HG03135 (cell line): ENCODE measurements around the gene TSPAN1.

Source experiments
- ATAC-seq: cut with Tn5 transposase; IDR thresholded peaks from one replicate; pipeline ENCODE4 v1.9.1; 2021; ENCODE audit warnings: mild to moderate bottlenecking, moderate library complexity; ENCODE audit not compliant: unreplicated experiment

Gene TSPAN1

GRCh38 chr1:46186076-46186475, 11.2 kb downstream of the TSPAN1 start:
- ATAC-seq: no peak

DNA sequence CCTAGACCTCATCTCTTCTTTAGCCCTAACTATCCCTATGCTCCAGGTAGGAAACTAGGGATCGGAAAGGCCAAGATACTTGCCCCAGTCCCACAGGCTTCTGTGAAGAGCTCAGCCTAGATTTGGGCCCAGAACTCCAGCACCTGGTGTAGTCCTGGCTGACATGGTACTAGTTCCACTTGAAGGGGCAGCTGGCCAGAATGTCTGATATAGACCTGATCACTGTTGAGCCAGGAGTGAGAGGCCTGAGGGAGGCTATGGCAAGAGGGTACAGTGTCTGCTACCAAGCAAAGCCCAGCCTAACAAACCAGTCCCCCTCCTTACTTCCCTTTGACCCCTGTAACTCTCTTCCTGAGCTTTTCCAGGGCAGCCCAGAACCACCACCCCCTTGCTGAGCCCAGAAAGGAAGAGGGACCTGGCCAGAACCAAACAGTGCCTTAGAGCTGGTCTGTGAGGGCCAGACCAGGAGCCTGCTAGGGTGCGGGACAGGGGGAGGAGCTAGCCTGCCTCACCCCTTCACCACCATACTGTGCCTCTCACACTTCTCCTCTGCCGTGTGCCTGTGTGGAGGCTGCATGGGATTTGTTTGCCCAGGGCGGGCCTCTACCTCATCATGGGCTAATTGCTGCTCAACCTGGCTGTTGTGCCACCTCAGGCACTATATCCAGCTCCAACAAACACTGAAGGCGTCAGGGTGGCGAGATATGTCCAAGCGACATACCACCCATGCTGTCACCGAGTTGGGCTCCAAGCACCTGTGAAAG, 12.4 kb downstream of the TSPAN1 start:
- ATAC-seq: no peak

DNA sequence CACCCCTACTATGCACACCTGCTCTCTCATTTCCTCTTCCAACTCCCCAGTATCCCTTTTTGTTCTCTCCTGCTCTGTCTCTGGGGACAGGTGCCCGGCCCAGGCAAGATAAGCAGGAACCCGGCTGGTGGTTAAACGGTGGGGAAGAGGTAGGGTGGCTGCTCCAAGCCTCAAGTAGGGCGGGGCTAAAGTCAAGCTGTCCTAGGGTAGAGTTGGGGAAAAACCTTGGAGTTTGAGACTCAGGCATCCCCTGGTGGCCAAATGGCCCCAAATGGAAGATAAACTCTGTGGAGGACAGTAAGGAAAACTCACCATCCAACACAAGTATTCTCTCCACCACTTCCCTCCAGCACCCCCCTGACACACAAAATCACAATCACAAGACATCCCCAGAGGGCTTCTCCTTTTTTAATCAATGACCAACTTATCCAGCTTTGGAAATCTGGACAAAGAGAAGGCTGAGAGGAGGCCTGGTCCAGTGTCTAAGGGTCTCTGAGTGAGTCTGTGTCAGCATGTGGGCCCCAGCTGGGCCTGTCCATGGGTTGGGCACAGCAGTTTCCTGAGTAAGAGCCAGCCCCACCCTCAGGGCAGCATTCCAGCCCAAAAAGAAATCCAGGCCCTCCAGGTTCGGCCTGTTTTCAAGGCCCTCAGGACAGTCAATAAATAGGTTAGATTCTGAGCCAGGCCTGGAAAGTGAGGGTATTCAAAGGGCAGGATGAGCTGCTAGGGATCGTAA, 13.6 kb downstream of the TSPAN1 start:
- no peak for ATAC-seq

DNA sequence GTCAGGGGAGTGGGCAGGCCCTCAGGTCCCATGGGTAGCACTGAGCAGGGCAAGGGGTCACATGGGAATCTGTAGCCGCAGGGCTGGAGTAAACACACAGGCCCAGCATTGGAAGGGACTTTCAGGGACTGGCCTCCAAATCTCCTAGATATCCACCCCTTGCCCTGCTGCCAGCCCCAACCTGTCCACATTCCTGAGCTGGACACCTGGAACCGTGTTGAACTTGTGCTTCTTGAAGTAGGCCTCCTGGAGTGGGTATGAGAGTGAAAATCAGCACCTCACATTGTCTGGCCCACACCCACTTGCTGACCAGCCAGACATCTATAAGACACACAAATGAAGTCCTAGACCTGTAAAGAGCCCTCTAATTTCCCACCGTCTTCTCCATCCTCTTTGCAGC, 15.7 kb downstream of the TSPAN1 start:
- ATAC-seq: no peak

DNA sequence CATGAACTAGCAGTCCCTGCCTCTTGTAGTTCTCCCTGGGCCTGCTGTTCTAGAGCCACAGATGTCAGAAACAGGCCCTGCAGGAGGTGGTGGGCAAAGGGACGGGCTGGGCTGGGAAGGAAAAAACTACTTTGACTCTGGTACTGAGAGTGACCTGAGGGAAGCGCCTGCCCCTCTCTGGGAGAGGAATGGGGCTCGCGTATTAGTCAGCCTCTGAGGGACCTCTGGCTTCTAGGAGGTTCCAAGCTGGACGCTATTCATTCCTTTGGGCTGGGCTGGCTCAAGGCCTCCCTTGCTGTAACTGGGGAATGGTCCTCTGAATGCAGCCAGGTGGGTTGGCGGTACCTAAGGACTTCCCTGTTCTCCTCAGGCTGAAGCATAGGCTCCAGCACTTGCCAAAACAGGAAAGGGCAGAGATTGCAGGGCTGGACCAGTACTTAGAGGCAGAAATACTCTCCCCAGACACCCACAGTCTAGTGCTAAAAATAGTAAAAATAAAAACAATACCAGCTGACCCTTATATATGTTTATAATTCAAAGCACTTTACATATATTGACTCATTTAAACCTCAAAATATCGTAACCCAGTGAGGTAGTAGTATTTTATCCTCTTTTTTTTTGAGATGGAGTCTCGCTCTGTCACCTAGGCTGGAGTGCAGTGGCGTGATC, 16.3 kb downstream of the TSPAN1 start:
- no peak for ATAC-seq

DNA sequence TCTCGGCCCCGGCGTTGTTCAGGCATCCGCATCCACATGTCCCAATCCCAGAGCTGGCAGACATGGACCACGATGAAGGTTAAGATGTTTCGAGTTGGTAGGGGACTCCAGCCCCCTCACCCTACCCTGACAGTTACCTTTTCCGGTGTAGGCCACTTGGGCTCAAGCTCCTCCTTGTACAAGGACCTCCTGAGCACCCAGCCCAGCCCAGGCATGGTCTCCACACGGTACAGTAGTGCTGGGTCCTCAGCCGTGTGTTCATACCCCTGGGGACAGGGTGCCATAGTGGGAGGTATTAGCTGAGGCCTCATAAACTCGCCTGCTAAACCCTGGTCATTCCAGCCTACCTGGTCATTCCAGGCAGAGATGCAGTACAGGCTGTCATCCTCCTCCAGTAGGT, 17.3 kb downstream of the TSPAN1 start:
- ATAC-seq: no peak

- ATAC-seq: no peak
Measured at GRCh38 chr1:46193285-46193684, 18.4 kb downstream of the TSPAN1 start.

GRCh38 chr1:46193984-46194570, 19.2 kb downstream of the TSPAN1 start:
- ATAC-seq: no peak

DNA sequence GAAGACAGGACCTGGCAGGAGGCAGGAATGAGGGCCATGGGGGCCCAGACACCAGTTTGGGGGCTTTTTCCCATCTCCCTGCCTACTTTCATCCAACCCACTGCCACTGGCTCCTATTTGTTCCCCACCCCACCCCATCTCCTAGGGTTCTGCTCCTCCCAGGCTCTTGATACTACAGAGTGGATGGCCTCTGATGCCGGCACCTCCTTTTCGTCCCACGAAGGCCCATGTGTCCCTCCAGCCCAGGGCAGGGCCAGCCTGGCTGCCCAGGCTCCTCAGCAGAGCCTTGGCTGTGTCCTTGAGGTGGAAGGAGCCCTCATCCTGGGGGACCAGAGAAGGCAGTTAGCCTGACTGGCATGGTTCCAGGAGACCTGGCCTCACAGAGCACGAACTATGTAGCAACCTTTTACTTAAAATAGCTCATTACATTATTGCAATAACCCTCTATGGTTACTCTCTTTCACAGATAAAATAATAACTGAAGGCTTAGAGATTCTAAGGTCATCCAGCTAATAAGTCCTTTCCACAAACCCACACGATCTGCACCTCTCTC, 19.8 kb downstream of the TSPAN1 start:
- ATAC-seq: no peak

DNA sequence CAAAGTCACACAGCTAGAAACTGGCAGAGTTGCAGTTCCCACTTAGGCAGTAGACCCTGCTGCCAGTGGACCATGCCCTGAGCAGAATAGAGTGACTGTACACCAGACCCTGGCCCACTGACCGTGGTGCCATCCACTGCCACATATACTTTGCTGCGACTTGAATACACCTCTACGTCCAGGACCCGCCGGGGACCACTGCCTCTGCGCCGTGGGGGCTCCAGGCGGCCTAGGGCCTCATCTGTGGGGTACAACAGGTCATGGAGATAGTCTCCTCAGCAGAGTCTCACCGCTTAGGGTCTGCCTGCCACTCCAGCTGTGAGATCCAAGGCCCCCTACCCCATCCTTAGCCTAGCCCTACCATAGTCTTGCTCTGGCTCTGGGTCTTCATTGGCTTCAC, 21.7 kb downstream of the TSPAN1 start:
- no peak for ATAC-seq

DNA sequence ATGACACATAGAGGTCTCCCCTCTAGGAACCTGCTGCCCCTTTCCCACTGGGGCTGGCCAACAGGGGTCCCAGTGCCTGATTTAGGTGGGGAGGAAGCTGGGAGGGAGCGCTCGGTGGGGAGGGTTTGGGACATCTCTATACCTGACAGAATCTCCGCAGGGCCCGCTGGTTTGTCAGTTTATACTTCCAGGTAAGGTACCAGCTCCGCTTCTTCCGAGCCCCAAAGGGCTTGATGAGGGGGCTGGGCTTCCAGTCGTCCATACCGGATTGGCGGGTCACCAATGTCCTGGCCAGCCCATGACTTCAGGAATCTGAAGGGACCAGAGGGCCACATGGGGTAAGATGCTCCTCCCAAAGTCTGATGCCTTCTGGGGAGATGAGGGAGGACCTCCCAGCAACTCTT, 22.7 kb downstream of the TSPAN1 start:
- ATAC-seq: no peak

GRCh38 chr1:46197964-46198811, 23.3 kb downstream of the TSPAN1 start, which contains the start of gene POMGNT1:
Gene POMGNT1, minus strand, starts transcription at chr1:46198434. Its CDS starts 613 bp downstream, at chr1:46197821.
- ATAC-seq: peak; percentile 76

DNA sequence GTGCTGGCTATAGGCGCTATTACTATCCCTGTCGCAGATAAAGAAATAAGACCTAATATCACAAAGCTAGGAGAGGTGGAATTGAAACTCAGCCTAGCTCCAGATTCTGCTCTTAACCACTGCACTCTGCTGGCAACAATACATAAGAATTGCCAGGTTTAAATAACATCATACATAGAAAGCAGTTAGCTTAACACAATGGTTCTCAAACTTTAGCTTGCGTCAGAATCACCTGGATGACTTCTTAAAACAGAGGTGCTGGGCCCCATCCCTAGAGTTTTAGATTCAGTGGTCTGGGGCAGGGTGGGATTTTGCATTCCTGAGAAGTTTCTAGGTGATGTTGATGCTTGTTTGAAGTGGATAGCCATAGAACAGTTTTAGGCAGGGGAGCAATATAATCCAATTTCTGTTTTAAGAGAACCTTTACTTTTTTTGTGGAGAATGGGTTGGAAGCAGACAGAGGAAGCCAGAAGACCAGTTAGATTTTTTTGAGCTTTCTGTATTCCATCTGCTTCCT, 24.4 kb downstream of the TSPAN1 start:
- no peak for ATAC-seq

- no peak for ATAC-seq
Measured at GRCh38 chr1:46203738-46204405, 29.0 kb downstream of the TSPAN1 start.

GRCh38 chr1:46204406-46204742, 29.5 kb downstream of the TSPAN1 start:
- no peak for ATAC-seq

DNA sequence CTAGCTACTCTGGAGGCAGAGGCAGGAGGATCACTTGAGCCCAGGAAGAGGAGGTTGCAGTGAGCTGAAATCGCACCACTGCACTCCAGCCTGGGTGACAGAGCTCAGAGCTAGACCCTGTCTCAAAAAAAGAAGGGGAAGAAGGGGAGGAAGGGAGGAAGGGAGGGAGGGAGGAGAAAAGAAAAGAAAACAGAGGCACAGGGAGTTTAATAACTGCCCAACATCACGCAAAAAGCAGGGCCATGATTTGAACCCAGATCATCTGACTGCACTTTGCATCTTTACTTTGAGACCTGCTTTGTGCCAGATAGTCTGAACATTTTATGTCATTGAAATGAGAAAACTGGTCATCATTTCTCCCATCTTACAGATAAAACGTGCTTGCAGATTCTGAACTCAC, 30.3 kb downstream of the TSPAN1 start:
- ATAC-seq: no peak

- no peak for ATAC-seq
Measured at GRCh38 chr1:46205791-46206190, 30.9 kb downstream of the TSPAN1 start.

- no peak for ATAC-seq
Measured at GRCh38 chr1:46206399-46206798, 31.5 kb downstream of the TSPAN1 start.

DNA sequence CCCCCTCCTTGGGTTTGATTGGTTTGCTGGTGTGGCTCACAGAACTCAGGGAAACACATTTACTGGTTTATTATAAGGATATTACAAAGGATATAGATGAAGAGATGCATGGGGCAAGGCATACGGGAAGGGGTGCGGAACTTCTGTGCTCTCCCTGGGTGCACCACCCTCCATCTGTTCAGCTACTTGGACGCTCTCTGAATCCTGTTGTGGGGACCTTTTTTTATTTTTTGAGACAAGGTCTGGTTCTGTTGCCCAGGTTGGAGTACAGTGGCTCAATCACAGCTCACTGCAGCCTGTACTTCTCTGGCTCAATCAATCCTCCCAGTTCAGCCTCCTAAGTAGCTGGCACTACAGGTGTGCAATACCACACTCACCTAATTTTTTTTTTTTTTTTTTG, 35.7 kb downstream of the TSPAN1 start:
- ATAC-seq: no peak

GRCh38 chr1:46211051-46211450, 36.2 kb downstream of the TSPAN1 start:
- no peak for ATAC-seq
